ENCODE measurements around the gene ZNF697. TPM values are rescaled to one million over a fixed set of nuclear protein-coding genes. Genes with fewer than 3 reads are reported as not detected.

ZNF697 gene
- total and polyA plus RNA-seq, 9 of the 15 experiments (the other 6 are each of a cell fraction or from before 2014, with no cell fraction given), result 2.1 to 13.6 (median 8.3) TPM

DNA sequence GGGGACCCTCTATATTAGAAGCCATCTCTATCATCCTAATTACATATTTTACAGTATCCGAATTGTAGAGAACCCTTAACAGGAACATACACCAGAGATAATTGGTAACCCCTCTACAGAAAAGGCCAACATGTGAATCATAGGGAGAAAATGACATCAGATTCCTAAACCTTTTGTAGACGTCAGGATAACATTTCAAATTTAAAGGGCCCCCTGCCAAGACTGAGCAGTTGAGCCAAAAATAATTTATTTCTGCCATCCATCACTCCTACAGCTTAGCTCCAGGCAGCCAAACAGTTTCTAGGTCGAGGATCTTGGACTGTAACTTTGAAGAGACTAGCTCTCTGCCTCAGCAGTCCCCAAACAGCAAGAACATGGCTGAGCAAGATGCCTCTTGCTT is 21.2 kb downstream of the ZNF697 start:
- intact Hi-C loops (cut with micrococcal nuclease), result no loop called here
- Histone ChIP-seq H3K4me2 (ENCODE audit: insufficient read depth, low read length) (no peak overlapping the region), H3K36me3 (ENCODE audit: control insufficient read depth, insufficient read depth, low read length) (peaks cover 23% of the 10 kb centered on the region), H3K9me3 (replicated peaks; ENCODE audit: control insufficient read depth, insufficient read depth, low read depth, low read length) (no peaks in the 10 kb centered on the region), H3K9me1 (ENCODE audit: control insufficient read depth, insufficient read depth, low read length) (peaks cover 8% of the 10 kb centered on the region), H3K9ac (ENCODE audit: insufficient read depth in 1 of 2, low read depth in 2 of 2, low read length in 2 of 2) (no peak overlapping the region), H3K27me3 (ENCODE audit: control insufficient read depth in 2 of 2, insufficient read depth in 2 of 2, low read length in 2 of 2) (no peaks in the 10 kb centered on the region), H3K4me1 (replicated peaks in 1 of 2; ENCODE audit: control insufficient read depth in 2 of 2, insufficient read depth in 2 of 2, low read length in 2 of 2) (peaks cover 0 to 10% of the 10 kb centered on the region in 2 experiments; a peak in 1 of 5 replicates), H3K27ac (ENCODE audit: extremely low read depth, low read depth, low read length) (no peak overlapping the region), H3K79me2 (ENCODE audit: control insufficient read depth, insufficient read depth, low read length) (no peaks in the 10 kb centered on the region), H3K4me3 (no peak overlapping the region), H2AFZ (ENCODE audit: low read depth, low read length) (no peak overlapping the region), H4K20me1 (replicated peaks; ENCODE audit: control insufficient read depth, insufficient read depth, low read length) (peaks cover 10% of the 10 kb centered on the region; the same call in 1 of the 2 replicates)
- whole genome bisulfite sequencing (ENCODE audit: insufficient coverage, low coverage, missing lambda C conversion rate), result 36% methylated on average over 3 of the region's 3 CpGs
- DNase-seq (ENCODE audit: extremely low read depth in 1 of 4, low spot score in 3 of 4), result no peak
- no peak for ATAC-seq
- in situ Hi-C loops (cut with MboI), result no loop called here
- no TSS peak for BruUV-seq (replicated peaks)
- FAIRE-seq, result no peak
- ChIA-PET POLR2A (interaction anchor here (0.9 kb wide), 1 partner anchor 8 kb away, joined by 3 read pairs; no protein-coding TSS in a partner anchor), CTCF (ENCODE audit: low intra/inter-chr PET ratio) (no interaction called here)
- no peak for TF ChIP-seq MYNN (IDR thresholded peaks at IDR 0.05)
- no peak for TF ChIP-seq MYNN (CRISPR knock-in tag; IDR thresholded peaks at IDR 0.05)
- TF ChIP-seq, protein P1, sequence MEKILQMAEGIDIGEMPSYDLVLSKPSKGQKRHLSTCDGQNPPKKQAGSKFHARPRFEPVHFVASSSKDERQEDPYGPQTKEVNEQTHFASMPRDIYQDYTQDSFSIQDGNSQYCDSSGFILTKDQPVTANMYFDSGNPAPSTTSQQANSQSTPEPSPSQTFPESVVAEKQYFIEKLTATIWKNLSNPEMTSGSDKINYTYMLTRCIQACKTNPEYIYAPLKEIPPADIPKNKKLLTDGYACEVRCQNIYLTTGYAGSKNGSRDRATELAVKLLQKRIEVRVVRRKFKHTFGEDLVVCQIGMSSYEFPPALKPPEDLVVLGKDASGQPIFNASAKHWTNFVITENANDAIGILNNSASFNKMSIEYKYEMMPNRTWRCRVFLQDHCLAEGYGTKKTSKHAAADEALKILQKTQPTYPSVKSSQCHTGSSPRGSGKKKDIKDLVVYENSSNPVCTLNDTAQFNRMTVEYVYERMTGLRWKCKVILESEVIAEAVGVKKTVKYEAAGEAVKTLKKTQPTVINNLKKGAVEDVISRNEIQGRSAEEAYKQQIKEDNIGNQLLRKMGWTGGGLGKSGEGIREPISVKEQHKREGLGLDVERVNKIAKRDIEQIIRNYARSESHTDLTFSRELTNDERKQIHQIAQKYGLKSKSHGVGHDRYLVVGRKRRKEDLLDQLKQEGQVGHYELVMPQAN (IDR thresholded peaks at IDR 0.05; ENCODE audit: borderline replicate concordance), result no peak
- TF ChIP-seq MLX (CRISPR knock-in tag; conservative IDR thresholded peaks at IDR 0.05), result no peak
- TF ChIP-seq MBD1 (CRISPR knock-in tag; IDR thresholded peaks at IDR 0.05), result no peak
- TF ChIP-seq, protein P2, sequence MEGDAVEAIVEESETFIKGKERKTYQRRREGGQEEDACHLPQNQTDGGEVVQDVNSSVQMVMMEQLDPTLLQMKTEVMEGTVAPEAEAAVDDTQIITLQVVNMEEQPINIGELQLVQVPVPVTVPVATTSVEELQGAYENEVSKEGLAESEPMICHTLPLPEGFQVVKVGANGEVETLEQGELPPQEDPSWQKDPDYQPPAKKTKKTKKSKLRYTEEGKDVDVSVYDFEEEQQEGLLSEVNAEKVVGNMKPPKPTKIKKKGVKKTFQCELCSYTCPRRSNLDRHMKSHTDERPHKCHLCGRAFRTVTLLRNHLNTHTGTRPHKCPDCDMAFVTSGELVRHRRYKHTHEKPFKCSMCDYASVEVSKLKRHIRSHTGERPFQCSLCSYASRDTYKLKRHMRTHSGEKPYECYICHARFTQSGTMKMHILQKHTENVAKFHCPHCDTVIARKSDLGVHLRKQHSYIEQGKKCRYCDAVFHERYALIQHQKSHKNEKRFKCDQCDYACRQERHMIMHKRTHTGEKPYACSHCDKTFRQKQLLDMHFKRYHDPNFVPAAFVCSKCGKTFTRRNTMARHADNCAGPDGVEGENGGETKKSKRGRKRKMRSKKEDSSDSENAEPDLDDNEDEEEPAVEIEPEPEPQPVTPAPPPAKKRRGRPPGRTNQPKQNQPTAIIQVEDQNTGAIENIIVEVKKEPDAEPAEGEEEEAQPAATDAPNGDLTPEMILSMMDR (IDR thresholded peaks at IDR 0.05 in 2 of 3, conservative IDR thresholded peaks at IDR 0.05 in 1 of 3; ENCODE audit: insufficient read depth in 2 of 3, low read depth in 1 of 3, low read length in 3 of 3), result no peak
- TF ChIP-seq, protein P3, sequence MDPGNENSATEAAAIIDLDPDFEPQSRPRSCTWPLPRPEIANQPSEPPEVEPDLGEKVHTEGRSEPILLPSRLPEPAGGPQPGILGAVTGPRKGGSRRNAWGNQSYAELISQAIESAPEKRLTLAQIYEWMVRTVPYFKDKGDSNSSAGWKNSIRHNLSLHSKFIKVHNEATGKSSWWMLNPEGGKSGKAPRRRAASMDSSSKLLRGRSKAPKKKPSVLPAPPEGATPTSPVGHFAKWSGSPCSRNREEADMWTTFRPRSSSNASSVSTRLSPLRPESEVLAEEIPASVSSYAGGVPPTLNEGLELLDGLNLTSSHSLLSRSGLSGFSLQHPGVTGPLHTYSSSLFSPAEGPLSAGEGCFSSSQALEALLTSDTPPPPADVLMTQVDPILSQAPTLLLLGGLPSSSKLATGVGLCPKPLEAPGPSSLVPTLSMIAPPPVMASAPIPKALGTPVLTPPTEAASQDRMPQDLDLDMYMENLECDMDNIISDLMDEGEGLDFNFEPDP (CRISPR knock-in tag; IDR thresholded peaks at IDR 0.05), result no peak
- no peak for TF ChIP-seq MTF1 (CRISPR knock-in tag; IDR thresholded peaks at IDR 0.05; ENCODE audit: borderline replicate concordance)
- TF ChIP-seq TCF7L2 (IDR thresholded peaks at IDR 0.05; ENCODE audit: low read depth, low read length), result no peak
